Liver (tissue), 9 donors: ENCODE measurements around the gene B9D1. TPM values are rescaled to one million over a fixed set of nuclear protein-coding genes. Genes with fewer than 3 reads are reported as not detected.

Experiments used
- DNase-seq: peaks from one replicate; pipeline ENCODE4 v3.0.0-alpha.2; 2017; ENCODE audit warnings: low spot score
- H3K27ac ChIP-seq, 2 donors: one replicate each; pipeline ENCODE4 v1.7.0; 2013; ENCODE audit warnings: inconsistent platforms in 2 of 2, low read length in 2 of 2, control low read depth in 1 of 2, low read depth in 1 of 2, mild to moderate bottlenecking in 1 of 2
- H3K27me3 ChIP-seq, 4 donors: one replicate each; pipeline versions ENCODE4 v1.6.1 to v1.7.0; 2013; ENCODE audit warnings: low read length in 3 of 4, inconsistent platforms in 1 of 4, mild to moderate bottlenecking in 1 of 4, moderate library complexity in 1 of 4; ENCODE audit not compliant: control insufficient read depth in 4 of 4, insufficient read depth in 4 of 4
- H3K36me3 ChIP-seq, 4 donors: one replicate each; pipeline versions ENCODE4 v1.6.1 to v1.7.0; 2013; ENCODE audit warnings: low read length in 3 of 4, mild to moderate bottlenecking in 3 of 4, low read depth in 1 of 4, moderate library complexity in 1 of 4; ENCODE audit not compliant: control insufficient read depth in 4 of 4, insufficient read depth in 3 of 4
- H3K4me1 ChIP-seq, 4 donors: one replicate each; pipeline versions ENCODE4 v1.6.1 to v1.7.0; 2013; ENCODE audit warnings: low read length in 3 of 4, mild to moderate bottlenecking in 3 of 4, moderate library complexity in 1 of 4; ENCODE audit not compliant: control insufficient read depth in 4 of 4, insufficient read depth in 4 of 4
- H3K4me3 ChIP-seq, 3 donors: one replicate each; pipeline versions ENCODE4 v1.6.1 to v1.7.0; 2013; ENCODE audit warnings: low read length in 3 of 3, control low read depth in 1 of 3, low read depth in 1 of 3, mild to moderate bottlenecking in 1 of 3
- H3K9ac ChIP-seq, 2 donors: one replicate each; pipeline ENCODE4 v1.7.0; 2013; ENCODE audit warnings: low read length in 2 of 2, mild to moderate bottlenecking in 2 of 2, moderate library complexity in 2 of 2, control low read depth in 1 of 2, low read depth in 1 of 2
- H3K9me3 ChIP-seq, 4 donors: one replicate each; pipeline versions ENCODE4 v1.6.1 to v1.7.0; 2013; ENCODE audit warnings: low read length in 3 of 4; ENCODE audit not compliant: control insufficient read depth in 4 of 4
- CTCF ChIP-seq: fragments of 150-350 bp; IDR thresholded peaks from 2 replicates; pipeline ENCODE4 v1.5.1; 2017; ENCODE audit warnings: improper control_type of control experiment, low read depth, low read length; ENCODE audit not compliant: missing input control
- EGR1 ChIP-seq, 2 donors: IDR thresholded peaks; 2 replicates each; pipeline ENCODE4 v1.6.1; 2016 to 2018; ENCODE audit warnings: antibody characterized with exemption in 2 of 2, low read depth in 2 of 2
- FOXA2 ChIP-seq: IDR thresholded peaks from 2 replicates; pipeline ENCODE4 v1.6.1; 2016; ENCODE audit warnings: antibody characterized with exemption
- HNF4A ChIP-seq, 2 donors: conservative IDR thresholded peaks; 2 replicates each; pipeline ENCODE4 v1.6.1; 2016; ENCODE audit warnings: antibody characterized with exemption in 2 of 2, mild to moderate bottlenecking in 2 of 2
- HNF4G ChIP-seq: IDR thresholded peaks from 2 replicates; pipeline ENCODE4 v1.6.1; 2016; ENCODE audit warnings: antibody characterized with exemption
- MAX ChIP-seq: IDR thresholded peaks from 2 replicates; pipeline ENCODE4 v1.6.1; 2016; ENCODE audit warnings: antibody characterized with exemption
- NR2F2 ChIP-seq: IDR thresholded peaks from 2 replicates; pipeline ENCODE4 v1.6.1; 2016; ENCODE audit warnings: antibody characterized with exemption
- RAD21 ChIP-seq, 2 donors: IDR thresholded peaks; 2 replicates each; pipeline ENCODE4 v1.6.1; 2016; ENCODE audit warnings: antibody characterized with exemption in 2 of 2, mild to moderate bottlenecking in 2 of 2
- RXRA ChIP-seq, 2 donors: IDR thresholded peaks; 2 replicates each; pipeline ENCODE4 v1.6.1; 2017 to 2018; ENCODE audit warnings: antibody characterized with exemption in 2 of 2, mild to moderate bottlenecking in 1 of 2
- SP1 ChIP-seq: IDR thresholded peaks from 2 replicates; pipeline ENCODE4 v1.6.1; 2018; ENCODE audit warnings: antibody characterized with exemption, mild to moderate bottlenecking
- YY1 ChIP-seq: IDR thresholded peaks from 2 replicates; pipeline ENCODE4 v1.6.1; 2016; ENCODE audit warnings: antibody characterized with exemption, mild to moderate bottlenecking
- ZBTB33 ChIP-seq: IDR thresholded peaks from 2 replicates; pipeline ENCODE4 v1.6.1; 2016; ENCODE audit warnings: antibody characterized with exemption
- WGBS: extraction: QIAGEN DNeasy Blood & Tissue Kit; methylation state at CpG from one replicate; pipeline ENCODE4 v1.1.7; 2013; 5-methylcytosine and 5-hydroxymethylcytosine counted together
- polyA plus RNA-seq, 2 donors: library from polyadenylated mRNA; stranded (reverse) in 1 of 2; unstranded in 1 of 2; fragments of 200-250 nt in 1 of 2; fragments of >200 nt in 1 of 2; fragmentation: Nextera tagmentation in 1 of 2; extraction: Ambion mirVana in 1 of 2; gene quantifications; one replicate each; pipeline versions ENCODE4 v1.2.1 to v1.2.3, GENCODE V29; 2013 to 2015
- total RNA-seq, 2 donors: library from RNA; depleted of rRNA; stranded (reverse); fragments of >200 nt; gene quantifications; one replicate each; pipeline ENCODE4 v1.2.3, GENCODE V29; 2014
- TF ChIP-seq, protein P1 (sequence below): IDR thresholded peaks from 2 replicates; pipeline ENCODE4 v1.6.1; 2016; ENCODE audit warnings: antibody characterized with exemption
- donor health status: healthy.
- donor health status: healthy.
- donor health status: healthy.
- donor health status: healthy.
- donor health status: healthy.

Gene B9D1
- total and polyA plus RNA-seq, 4 donors, result 8.4 to 22.0 (median 10.8) TPM

DNA sequence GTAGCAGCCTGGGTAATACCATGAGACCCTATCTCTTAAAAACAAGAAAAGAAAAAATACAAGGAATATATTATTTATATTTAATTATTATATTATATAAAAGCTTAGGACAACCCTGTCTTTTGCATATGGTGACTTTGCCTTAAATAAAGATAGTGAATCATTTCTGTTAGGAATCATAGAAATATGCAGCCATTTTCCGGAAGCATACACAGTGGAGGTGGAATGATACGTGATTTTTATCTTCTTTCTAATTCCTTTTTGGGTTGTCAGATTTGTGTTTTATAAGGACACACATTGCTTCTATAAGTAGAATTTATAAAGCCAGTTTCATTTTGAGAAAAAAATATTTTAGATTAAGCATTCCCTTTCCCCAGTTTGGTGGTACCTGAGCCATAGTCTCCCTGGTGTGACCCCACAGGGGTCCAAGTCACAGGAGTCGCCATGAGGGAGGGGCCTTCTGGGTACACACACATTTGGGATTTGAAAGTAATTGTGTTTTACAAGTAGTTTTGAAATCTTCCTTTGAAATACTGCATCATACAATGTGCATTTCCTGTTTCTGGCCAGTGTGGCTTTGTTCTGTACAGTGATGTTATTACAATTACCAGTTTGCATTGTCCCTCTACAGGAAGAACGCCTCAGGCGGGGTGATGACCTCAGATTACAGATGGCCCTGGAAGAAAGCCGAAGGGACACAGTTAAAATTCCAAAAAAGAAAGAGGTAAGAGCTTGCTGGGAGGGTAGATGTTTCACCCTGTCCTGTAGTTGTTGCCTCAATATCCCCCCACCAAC is 50.9 kb downstream of the B9D1 start:
- H3K27ac ChIP-seq, result no peak overlapping the region
- no peak for DNase-seq
- no peak for TF ChIP-seq HNF4A (conservative IDR thresholded peaks at IDR 0.05)
- no peak for TF ChIP-seq YY1
- no peak for TF ChIP-seq CTCF
- TF ChIP-seq MAX, result no peak
- TF ChIP-seq HNF4G, result no peak
- TF ChIP-seq NR2F2, result peak; percentile 79
- no peak for TF ChIP-seq SP1
- no peaks in the 10 kb centered on the region for H3K27me3 ChIP-seq
- H3K4me3 ChIP-seq, result no peak overlapping the region
- H3K4me1 ChIP-seq, result peaks cover 0 to 15% (median 7%) of the 10 kb centered on the region in 4 donors
- no peaks in the 10 kb centered on the region for H3K9me3 ChIP-seq
- H3K36me3 ChIP-seq, result peaks cover 2 to 15% (median 7%) of the 10 kb centered on the region in 4 donors
- WGBS, result 86% methylated on average over 6 of the region's 6 CpGs
- peak overlapping the region in 1 of 2 donors; percentile 9 for H3K9ac ChIP-seq

DNA sequence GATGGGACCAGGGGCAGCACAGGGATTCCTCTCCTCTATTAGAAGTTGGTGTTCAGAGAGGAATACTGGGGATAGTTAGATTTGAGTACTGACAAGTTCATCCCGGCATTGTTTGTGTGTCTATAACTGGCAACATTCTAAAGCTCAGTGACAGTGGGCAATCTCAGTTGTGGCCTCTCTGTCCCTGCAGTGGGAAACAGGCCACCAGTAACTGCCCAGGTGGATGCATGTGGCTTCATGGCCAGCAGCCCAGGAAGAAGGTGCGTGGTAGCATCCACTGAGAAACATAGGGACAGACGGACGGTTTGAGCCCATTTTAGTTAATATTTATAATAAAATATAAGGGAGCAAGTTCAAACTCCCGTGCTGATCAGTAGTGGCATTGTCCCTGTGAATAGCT is 51.5 kb downstream of the B9D1 start:
- H3K27me3 ChIP-seq, result no peaks in the 10 kb centered on the region
- H3K27ac ChIP-seq, result no peak overlapping the region
- H3K4me1 ChIP-seq, result peaks cover 0 to 11% (median 7%) of the 10 kb centered on the region in 4 donors
- H3K9me3 ChIP-seq, result no peaks in the 10 kb centered on the region
- TF ChIP-seq, protein P1, sequence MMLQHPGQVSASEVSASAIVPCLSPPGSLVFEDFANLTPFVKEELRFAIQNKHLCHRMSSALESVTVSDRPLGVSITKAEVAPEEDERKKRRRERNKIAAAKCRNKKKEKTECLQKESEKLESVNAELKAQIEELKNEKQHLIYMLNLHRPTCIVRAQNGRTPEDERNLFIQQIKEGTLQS, result no peak
- TF ChIP-seq FOXA2 (no peak), ZBTB33 (no peak), HNF4A (conservative IDR thresholded peaks at IDR 0.05) (no peak), HNF4G (no peak), NR2F2 (no peak), SP1 (no peak), RXRA (IDR thresholded peaks at IDR 0.05) (no peak), MAX (no peak)
- WGBS, result 94% methylated on average over 5 of the region's 5 CpGs
- H3K9ac ChIP-seq, result no peak overlapping the region
- no peak overlapping the region for H3K4me3 ChIP-seq
- DNase-seq, result no peak
- peaks cover 2 to 15% (median 7%) of the 10 kb centered on the region in 4 donors for H3K36me3 ChIP-seq

GRCh38 chr17:19310151-19310550 is 52.4 kb downstream of the B9D1 start:
- Histone ChIP-seq H3K9me3 (no peaks in the 10 kb centered on the region), H3K4me1 (peaks cover 0 to 10% (median 4%) of the 10 kb centered on the region in 4 donors), H3K9ac (no peak overlapping the region), H3K27me3 (no peaks in the 10 kb centered on the region), H3K27ac (no peak overlapping the region), H3K4me3 (no peak overlapping the region), H3K36me3 (peaks cover 2 to 15% (median 8%) of the 10 kb centered on the region in 4 donors)
- WGBS, result 92% methylated on average over 4 of the region's 4 CpGs
- DNase-seq, result no peak
- TF ChIP-seq EGR1 (IDR thresholded peaks at IDR 0.05; ENCODE audit: low read depth in 2 of 2), result no peak
- no peak for TF ChIP-seq HNF4G
- TF ChIP-seq, protein P1, result no peak
- TF ChIP-seq RAD21 (IDR thresholded peaks at IDR 0.05), result no peak
- TF ChIP-seq CTCF, result no peak
